ENCODE data around the gene PREP. TPM values are rescaled to one million over a fixed set of nuclear protein-coding genes. Genes with fewer than 3 reads are reported as not detected.

Gene PREP
- total RNA-seq, 1 donor from 2014 or later = 25.2 TPM

DNA sequence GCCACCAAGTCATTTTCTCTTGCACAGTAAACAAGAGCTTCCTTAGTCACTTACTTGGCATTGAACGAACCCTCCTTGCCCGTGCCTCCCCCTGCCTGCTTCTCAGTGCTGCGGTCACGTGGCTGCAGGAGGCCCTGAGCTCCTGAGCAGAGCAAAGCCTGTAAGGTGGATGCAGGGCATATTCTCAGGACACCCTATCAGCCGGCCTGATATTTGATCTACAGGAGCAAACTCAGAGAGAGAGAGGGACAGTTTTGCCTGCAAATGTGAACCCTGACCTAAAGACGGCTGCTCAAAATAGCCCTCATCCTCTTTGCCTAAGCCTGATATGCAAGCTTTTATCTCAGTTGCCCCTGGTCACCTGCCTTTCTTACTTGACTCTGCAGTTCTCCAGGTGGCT lies 130.1 kb downstream of the PREP start:
- Histone ChIP-seq H3K27me3 (ENCODE audit: low read depth) (no peaks in the 10 kb centered on the region), H3K4me3 (peak overlapping the region; percentile 11), H3K9me3 (replicated peaks) (no peaks in the 10 kb centered on the region), H3K27ac (replicated peaks) (peak overlapping the region; percentile 64), H3K36me3 (peaks cover 23% of the 10 kb centered on the region), H3K4me1 (peaks cover 29% of the 10 kb centered on the region)
- DNase-seq = no peak
- intact Hi-C loops (cut with micrococcal nuclease) = no loop called here
- TF ChIP-seq, protein P1, sequence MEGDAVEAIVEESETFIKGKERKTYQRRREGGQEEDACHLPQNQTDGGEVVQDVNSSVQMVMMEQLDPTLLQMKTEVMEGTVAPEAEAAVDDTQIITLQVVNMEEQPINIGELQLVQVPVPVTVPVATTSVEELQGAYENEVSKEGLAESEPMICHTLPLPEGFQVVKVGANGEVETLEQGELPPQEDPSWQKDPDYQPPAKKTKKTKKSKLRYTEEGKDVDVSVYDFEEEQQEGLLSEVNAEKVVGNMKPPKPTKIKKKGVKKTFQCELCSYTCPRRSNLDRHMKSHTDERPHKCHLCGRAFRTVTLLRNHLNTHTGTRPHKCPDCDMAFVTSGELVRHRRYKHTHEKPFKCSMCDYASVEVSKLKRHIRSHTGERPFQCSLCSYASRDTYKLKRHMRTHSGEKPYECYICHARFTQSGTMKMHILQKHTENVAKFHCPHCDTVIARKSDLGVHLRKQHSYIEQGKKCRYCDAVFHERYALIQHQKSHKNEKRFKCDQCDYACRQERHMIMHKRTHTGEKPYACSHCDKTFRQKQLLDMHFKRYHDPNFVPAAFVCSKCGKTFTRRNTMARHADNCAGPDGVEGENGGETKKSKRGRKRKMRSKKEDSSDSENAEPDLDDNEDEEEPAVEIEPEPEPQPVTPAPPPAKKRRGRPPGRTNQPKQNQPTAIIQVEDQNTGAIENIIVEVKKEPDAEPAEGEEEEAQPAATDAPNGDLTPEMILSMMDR (IDR thresholded peaks at IDR 0.05; ENCODE audit: borderline replicate concordance) = no peak

DNA sequence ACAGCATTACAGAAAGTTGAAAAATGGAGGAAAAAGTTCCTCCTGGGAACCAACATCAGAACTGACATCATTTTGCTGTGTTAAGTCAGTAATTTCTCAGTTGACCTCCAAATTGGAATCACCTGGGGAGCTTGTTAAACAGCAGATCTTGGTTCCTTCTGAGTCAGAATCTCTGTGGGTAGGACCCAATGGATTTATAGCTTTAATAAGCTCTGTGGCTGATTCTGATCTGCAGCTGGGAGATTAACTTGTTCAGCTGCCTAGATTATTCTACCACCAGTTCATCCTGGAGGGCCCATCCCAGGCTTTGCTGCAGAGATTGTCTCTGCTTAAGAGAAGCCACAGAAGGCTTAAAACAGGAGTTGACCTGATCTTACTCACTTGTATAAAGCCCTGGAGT lies 132.4 kb downstream of the PREP start:
- peaks cover 29% of the 10 kb centered on the region for H3K4me1 ChIP-seq
- no peak overlapping the region for H3K4me3 ChIP-seq
- peaks cover 9% of the 10 kb centered on the region for H3K9me3 ChIP-seq (replicated peaks)
- no peak for DNase-seq
- no peak overlapping the region for H3K27ac ChIP-seq (replicated peaks)
- intact Hi-C loops (cut with micrococcal nuclease) = no loop called here
- no peaks in the 10 kb centered on the region for H3K27me3 ChIP-seq (ENCODE audit: low read depth)
- H3K36me3 ChIP-seq = peaks cover 2% of the 10 kb centered on the region
- TF ChIP-seq, protein P1 (IDR thresholded peaks at IDR 0.05; ENCODE audit: borderline replicate concordance) = no peak

DNA sequence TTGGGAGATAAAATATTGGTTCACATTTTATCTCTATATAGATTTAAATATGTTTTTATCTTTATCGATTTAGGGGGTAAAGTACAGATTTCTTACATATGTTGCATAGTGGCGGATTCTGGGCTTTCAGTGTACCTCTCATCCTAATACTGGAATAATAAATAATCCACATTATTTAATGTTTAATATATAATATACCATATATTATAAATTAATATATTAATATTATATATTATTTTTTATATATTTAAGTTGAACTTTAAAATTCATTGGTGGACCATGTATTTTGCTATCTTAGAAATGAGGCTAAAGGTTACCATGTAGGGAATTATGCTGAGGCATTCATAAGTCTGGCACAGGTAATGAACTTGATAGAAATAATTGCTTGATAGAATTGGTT lies 133.5 kb downstream of the PREP start:
- TF ChIP-seq, protein P1 (IDR thresholded peaks at IDR 0.05; ENCODE audit: borderline replicate concordance) = no peak
- Histone ChIP-seq H3K27me3 (ENCODE audit: low read depth) (no peaks in the 10 kb centered on the region), H3K36me3 (no peaks in the 10 kb centered on the region), H3K4me3 (no peak overlapping the region), H3K4me1 (peaks cover 22% of the 10 kb centered on the region), H3K9me3 (replicated peaks) (peaks cover 9% of the 10 kb centered on the region), H3K27ac (replicated peaks) (no peak overlapping the region)
- intact Hi-C loops (cut with micrococcal nuclease) = no loop called here
- no peak for DNase-seq

DNA sequence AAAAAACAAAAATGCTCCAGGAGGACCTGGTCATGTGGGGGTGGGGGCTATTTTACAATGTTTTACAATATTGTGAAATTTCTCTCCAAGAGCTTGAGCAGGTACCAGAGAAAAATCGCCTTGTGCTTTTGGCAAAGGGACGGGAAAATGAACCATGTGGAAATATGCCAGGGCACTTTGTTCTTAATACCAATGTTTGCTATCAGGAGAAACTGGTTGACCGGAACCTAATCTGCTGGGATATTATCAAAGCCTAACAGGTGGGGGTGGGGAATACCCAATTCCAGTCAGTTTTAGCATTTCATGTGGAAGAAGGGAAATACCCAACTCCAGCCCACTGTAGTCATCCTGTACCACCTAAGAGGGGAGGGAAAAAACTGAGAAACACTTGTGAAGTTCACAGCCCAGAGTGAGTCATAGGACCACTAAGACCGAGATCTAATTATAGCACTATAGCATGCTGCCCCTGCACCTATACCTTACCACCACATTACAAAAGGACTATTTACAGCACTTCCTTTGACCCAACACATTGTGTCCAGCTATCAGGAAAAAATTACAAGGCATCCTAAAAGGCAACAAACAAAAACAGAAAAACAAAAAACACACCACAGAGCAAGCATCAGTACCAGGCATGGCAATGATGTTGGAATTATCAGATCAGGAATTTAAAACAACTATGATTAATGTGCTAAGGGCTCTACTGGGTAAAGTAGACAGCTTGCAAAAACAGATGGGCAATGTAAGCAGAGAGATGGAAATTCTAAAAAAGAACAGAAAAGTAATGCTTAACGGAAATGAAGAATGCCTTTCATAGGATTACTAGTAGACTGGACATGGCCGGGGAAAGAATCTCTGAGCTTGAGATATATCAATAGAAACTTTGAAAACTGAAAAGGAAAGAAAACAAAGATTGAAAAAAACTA lies 138.9 kb downstream of the PREP start:
- DNase-seq = no peak
- intact Hi-C loops (cut with micrococcal nuclease) = no loop called here
- Histone ChIP-seq H3K9me3 (replicated peaks) (peaks cover 9% of the 10 kb centered on the region), H3K4me3 (no peak overlapping the region), H3K36me3 (no peaks in the 10 kb centered on the region), H3K27me3 (ENCODE audit: low read depth) (no peaks in the 10 kb centered on the region), H3K27ac (replicated peaks) (no peak overlapping the region), H3K4me1 (peaks cover 18% of the 10 kb centered on the region)
- TF ChIP-seq, protein P1 (IDR thresholded peaks at IDR 0.05; ENCODE audit: borderline replicate concordance) = no peak

DNA sequence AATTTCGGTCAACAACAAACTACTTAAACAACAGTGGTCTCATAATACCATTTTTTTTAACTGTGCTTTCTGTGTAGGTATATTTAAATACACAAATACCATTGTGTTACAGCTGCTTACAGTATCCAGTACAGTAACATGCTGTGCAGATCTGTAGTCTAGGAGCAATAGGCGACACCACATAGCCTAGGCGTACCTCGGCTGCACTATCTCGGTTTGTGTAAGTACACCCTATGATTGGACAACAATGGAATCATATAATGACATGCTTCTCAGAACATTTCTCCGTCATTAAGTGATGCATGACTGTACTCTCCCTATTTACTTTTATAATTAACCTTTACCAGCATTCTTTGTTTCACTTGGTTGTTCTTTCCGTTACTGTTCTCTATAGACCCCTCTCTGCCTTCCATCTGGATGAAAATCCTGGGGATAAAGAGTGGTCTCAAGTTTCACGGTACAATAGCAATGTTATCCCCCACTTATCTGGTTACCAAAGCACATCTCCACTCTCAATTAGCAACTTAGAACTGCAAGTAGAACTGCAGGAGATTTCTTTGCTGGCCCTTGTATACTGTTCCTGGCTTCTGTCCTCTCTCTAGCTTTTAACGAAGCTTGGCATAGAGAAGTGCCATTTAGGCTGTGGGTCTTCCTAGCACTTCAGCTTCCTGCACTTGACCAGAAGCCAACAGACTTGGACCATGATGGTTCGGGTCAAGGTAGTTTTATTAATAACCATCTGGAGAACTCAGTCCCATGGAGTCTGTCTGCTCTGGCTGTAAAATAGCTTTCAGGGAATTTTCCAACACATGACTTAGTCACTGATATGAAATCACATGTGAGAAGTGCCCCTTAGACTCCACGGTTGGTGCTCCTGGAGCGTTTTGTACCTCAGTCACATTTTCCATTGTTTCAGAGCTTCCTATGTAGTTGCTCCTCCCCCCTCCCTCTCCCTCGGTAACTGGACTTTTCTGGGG lies 142.7 kb downstream of the PREP start:
- Histone ChIP-seq H3K36me3 (no peaks in the 10 kb centered on the region), H3K27ac (replicated peaks) (peak overlapping the region; percentile 85), H3K4me3 (peak overlapping the region; percentile 32), H3K27me3 (ENCODE audit: low read depth) (no peaks in the 10 kb centered on the region), H3K9me3 (replicated peaks) (no peaks in the 10 kb centered on the region), H3K4me1 (peaks cover 33% of the 10 kb centered on the region)
- DNase-seq = no peak
- intact Hi-C loops (cut with micrococcal nuclease) = no loop called here
- TF ChIP-seq, protein P1 (IDR thresholded peaks at IDR 0.05; ENCODE audit: borderline replicate concordance) = no peak
